ENCODE measurements around the gene TMEM134. TPM values are rescaled to one million over a fixed set of nuclear protein-coding genes. Genes with fewer than 3 reads are reported as not detected.

TMEM134 gene
- total and polyA plus RNA-seq, 2 of the 4 experiments (the other 2 are of a cell fraction), result 12.5 to 55.0 TPM

DNA sequence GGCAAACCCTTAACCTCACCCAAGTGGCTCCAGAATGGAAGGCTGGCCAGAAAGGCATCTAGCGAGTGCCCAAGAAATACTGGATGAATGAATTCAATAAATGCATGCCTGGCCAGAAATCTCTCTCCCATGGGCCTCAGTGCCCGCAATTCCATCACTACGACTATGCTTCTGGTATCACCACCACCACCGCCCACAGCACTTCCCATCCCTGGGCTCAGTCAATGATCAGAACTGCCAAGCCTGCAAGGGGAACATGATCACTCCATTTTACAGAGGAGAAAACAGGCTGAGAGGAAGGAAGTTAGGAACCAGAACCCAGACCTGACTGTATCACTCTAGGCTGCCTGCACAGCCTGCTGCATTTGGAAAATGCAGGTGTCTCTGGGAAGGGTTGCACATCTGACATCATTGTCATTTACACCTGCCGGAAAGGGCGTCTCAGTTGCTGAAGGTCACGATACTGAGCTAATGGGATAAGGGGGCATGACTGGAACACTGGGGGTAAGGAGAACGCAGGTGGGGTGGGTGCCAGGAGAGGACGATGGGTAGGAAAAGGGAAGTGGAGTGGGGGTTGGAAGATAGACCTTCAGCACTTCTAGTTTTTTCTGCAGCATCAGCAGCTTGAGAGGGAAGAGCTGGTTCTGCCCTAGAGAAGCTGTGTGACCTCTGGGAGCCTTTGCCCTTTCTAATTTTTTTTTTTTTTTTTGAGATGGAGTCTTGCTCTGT lies 19.8 kb downstream of the TMEM134 start:
- H3K4me2 ChIP-seq (ENCODE audit: low read depth, low read length), result no peak overlapping the region
- in situ Hi-C loops (cut with MboI; ENCODE audit: low sequenced_read_pairs) (no loop called here), intact Hi-C loops (cut with micrococcal nuclease) (no loop called here), dilution Hi-C loops (cut with HindIII; ENCODE audit: low sequenced_read_pairs, unreplicated experiment) (no loop called here)
- ATAC-seq (ENCODE audit: low read depth), result no peak
- TF ChIP-seq, protein P1, sequence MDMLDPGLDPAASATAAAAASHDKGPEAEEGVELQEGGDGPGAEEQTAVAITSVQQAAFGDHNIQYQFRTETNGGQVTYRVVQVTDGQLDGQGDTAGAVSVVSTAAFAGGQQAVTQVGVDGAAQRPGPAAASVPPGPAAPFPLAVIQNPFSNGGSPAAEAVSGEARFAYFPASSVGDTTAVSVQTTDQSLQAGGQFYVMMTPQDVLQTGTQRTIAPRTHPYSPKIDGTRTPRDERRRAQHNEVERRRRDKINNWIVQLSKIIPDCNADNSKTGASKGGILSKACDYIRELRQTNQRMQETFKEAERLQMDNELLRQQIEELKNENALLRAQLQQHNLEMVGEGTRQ (IDR thresholded peaks at IDR 0.05; ENCODE audit: low read depth, low read length), result no peak
- TF ChIP-seq BHLHE40 (IDR thresholded peaks at IDR 0.05; ENCODE audit: low read depth, low read length), result no peak
- TF ChIP-seq RCOR1 (IDR thresholded peaks at IDR 0.05; ENCODE audit: insufficient replicate concordance, low read length), result no peak
- TF ChIP-seq MAFK (IDR thresholded peaks at IDR 0.05; ENCODE audit: low read depth, low read length), result 0 out of 2 replicates have a peak, but pooled peaks have one; percentile 25
- no TSS peak for BruUV-seq (replicated peaks)
- no peak overlapping the region for H3K9ac ChIP-seq (ENCODE audit: low read depth, low read length)
- H3K9me3 ChIP-seq (ENCODE audit: control insufficient read depth, insufficient read depth, low read length), result no peaks in the 10 kb centered on the region
- H4K8ac ChIP-seq (ENCODE audit: low read depth in 2 of 2, low read length in 2 of 2), result no peak overlapping the region
- CTCF ChIA-PET, result no interaction called here
- H3K56ac ChIP-seq (ENCODE audit: extremely low read depth, insufficient read depth, low read length), result no peak overlapping the region
- no peaks in the 10 kb centered on the region for H3K9me1 ChIP-seq (ENCODE audit: insufficient read depth, low read length)
- no peak overlapping the region for H2AFZ ChIP-seq (replicated peaks; ENCODE audit: low read length, poor library complexity)
- no peak overlapping the region for H3K4me3 ChIP-seq (ENCODE audit: insufficient read depth, low read depth, low read length)
- peaks cover under 1% of the 10 kb centered on the region; the same call in 1 of the 2 replicates for H3K4me1 ChIP-seq (ENCODE audit: control insufficient read depth, insufficient read depth, low read length)
- no peak overlapping the region for H3K27ac ChIP-seq (ENCODE audit: insufficient read depth, low read length)
- no peak overlapping the region for H2AK5ac ChIP-seq (ENCODE audit: low read depth, low read length)
- no peak overlapping the region for H4K5ac ChIP-seq (ENCODE audit: low read depth, low read length)
- H2BK120ac ChIP-seq (ENCODE audit: low read depth, low read length), result no peak overlapping the region
- peak overlapping the region; percentile 50 for H2AK9ac ChIP-seq (replicated peaks; ENCODE audit: low read depth, low read length, poor library complexity)
- no peak overlapping the region for H3K23ac ChIP-seq (ENCODE audit: low read depth, low read length)
- no peak overlapping the region for H3K4ac ChIP-seq (ENCODE audit: low read depth, low read length)
- H2BK5ac ChIP-seq (ENCODE audit: low read depth, low read length, poor library complexity, severe bottlenecking), result no peak overlapping the region
- H3K14ac ChIP-seq (replicated peaks; ENCODE audit: low read depth, low read length), result no peak overlapping the region
- H3K79me1 ChIP-seq (ENCODE audit: low read depth in 1 of 2, low read length in 2 of 2), result no peaks in the 10 kb centered on the region
- H3K36me3 ChIP-seq (ENCODE audit: control insufficient read depth, insufficient read depth, low read length), result no peaks in the 10 kb centered on the region
- no peak for DNase-seq
- no peak overlapping the region for H3K18ac ChIP-seq (ENCODE audit: low read depth, low read length)
- no peak overlapping the region for H2BK15ac ChIP-seq (ENCODE audit: low read depth, low read length)
- WGBS, 2 experiments (ENCODE audit: extremely low coverage in 2 of 2, insufficient read length in 1 of 2), result 50% methylated on average over 1 of the region's 9 CpGs; no CpG with 5 or more reads in 1 of the 2 experiments
- H3K27me3 ChIP-seq (ENCODE audit: control insufficient read depth, insufficient read depth, low read length), result peaks cover 4% of the 10 kb centered on the region; the same call in 1 of the 2 replicates
- H4K91ac ChIP-seq (ENCODE audit: insufficient read depth, low read depth, low read length), result no peak overlapping the region
- no peak overlapping the region for H2BK20ac ChIP-seq (ENCODE audit: low read depth, low read length)
- no peaks in the 10 kb centered on the region for H4K20me1 ChIP-seq (ENCODE audit: insufficient read depth, low read length)
- POLR2A ChIA-PET (ENCODE audit: unreplicated experiment), result interaction anchor here (0.6 kb wide), 1 partner anchor 20 kb away, joined by 3 read pairs; no protein-coding TSS in a partner anchor

Measured in IMR-90 (cell line).